Activated B cell treated with CpG ODN at 0.5 μM for 24 hours (primary cell): ENCODE results near the gene TMEM255B. TPM values are rescaled to one million over a fixed set of nuclear protein-coding genes. Genes with fewer than 3 reads are reported as not detected.

ENCODE experiments used
- ATAC-seq: fragments of 200-7000 bp; cut with Tn5 transposase; one replicate; pipeline ENCODE4 v1.10.0; 2021; ENCODE audit warnings: low read depth, mild to moderate bottlenecking, moderate library complexity
- CTCF ChIA-PET: fragments of 350-600 bp; sonication (Branson Sonifier 250); formaldehyde crosslinking; loops from one replicate; lab custom pipeline; 2021; ENCODE audit warnings: antibody characterized with exemption; lab: Charles Lee
- POLR2A ChIA-PET: fragments of 350-600 bp; sonication (Branson Sonifier 250); formaldehyde crosslinking; loops from one replicate; lab custom pipeline; 2021; ENCODE audit warnings: antibody characterized with exemption; lab: Charles Lee
- DNase-seq: peaks from one replicate; pipeline ENCODE4 v3.0.0; 2022
- H3K27ac Mint-ChIP-seq: one replicate; pipeline ENCODE4 v1.8.0; 2020; ENCODE audit warnings: mixed read lengths
- H3K27me3 Mint-ChIP-seq: one replicate; pipeline ENCODE4 v1.8.0; 2021; ENCODE audit warnings: mixed read lengths
- H3K36me3 Mint-ChIP-seq: one replicate; pipeline ENCODE4 v1.8.0; 2021; ENCODE audit warnings: low read depth, mixed read lengths
- H3K4me1 Mint-ChIP-seq: one replicate; pipeline ENCODE4 v1.8.0; 2021; ENCODE audit warnings: mixed read lengths
- H3K4me3 Mint-ChIP-seq: one replicate; pipeline ENCODE4 v1.8.0; 2020; ENCODE audit warnings: mild to moderate bottlenecking, mixed read lengths
- H3K9me3 Mint-ChIP-seq: one replicate; pipeline ENCODE4 v1.8.0; 2020; ENCODE audit warnings: mixed read lengths
- intact Hi-C: fragments of 100-400 bp; cut with micrococcal nuclease; formaldehyde crosslinking; loops from one replicate; pipeline ENCODE4 v1.15.1; 2024
- total RNA-seq: library from RNA; stranded (reverse); gene quantifications from 2 replicates; pipeline ENCODE4 v1.2.3, GENCODE V29; 2022
- TF ChIP-seq, protein P1 (sequence below): fragments of 200-600 bp; IDR thresholded peaks from one replicate; pipeline ENCODE4 v1.8.0; 2022; ENCODE audit warnings: antibody characterized with exemption, mild to moderate bottlenecking

TMEM255B gene
- total RNA-seq, 1 donor from 2014 or later: 6.2 TPM

DNA sequence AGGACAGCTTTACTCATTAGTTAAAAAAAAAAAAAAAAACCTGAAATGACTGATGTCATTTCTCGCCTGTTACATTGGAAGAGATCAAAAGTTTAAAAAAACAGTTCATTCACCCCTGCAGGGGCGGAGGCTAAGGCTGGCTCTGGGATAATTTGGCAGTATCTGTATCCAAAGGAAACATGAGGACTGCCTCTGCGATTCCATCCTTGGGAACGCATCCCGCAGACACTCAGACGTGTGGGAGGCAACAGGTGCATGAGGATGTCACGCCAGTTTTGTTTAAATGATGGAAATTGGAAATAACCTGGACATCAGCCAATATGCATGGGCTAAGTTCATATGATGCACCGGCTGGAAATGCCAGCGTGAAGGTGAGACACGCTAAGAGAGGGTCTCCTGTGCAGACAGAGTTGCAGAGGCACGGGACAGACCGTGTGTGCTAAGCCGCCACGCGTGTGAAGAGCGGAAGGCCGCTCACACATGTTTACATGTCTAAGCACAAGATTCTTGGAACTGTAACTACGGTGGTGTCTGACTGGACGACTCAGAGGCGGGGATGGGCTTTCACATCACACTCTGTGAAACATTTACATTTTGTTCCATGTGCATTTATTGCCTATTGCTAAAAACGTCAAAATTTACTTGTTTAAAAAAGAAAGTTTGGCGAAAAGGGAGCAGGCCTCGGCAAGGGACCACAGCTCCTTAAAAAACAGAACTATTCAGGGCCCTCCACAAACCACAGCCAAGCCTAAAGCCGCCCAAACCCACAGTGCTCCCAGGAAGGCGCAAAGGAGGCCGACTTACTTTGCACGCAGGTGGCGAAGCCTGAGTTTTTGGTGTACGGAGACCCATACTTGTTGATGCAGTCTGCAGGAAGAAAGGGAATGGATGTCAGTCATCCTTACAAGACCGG lies 87.0 kb downstream of the TMEM255B start:
- DNase-seq (no peak), ATAC-seq (no peak)
- H3K4me1 Mint-ChIP-seq: peaks cover 2% of the 10 kb centered on the region
- intact Hi-C loops: no loop called here
- POLR2A ChIA-PET: no interaction called here
- H3K27ac Mint-ChIP-seq: no peak overlapping the region
- H3K9me3 Mint-ChIP-seq: no peaks in the 10 kb centered on the region
- H3K27me3 Mint-ChIP-seq: peaks cover 8% of the 10 kb centered on the region
- CTCF ChIA-PET: no interaction called here
- TF ChIP-seq, protein P1, sequence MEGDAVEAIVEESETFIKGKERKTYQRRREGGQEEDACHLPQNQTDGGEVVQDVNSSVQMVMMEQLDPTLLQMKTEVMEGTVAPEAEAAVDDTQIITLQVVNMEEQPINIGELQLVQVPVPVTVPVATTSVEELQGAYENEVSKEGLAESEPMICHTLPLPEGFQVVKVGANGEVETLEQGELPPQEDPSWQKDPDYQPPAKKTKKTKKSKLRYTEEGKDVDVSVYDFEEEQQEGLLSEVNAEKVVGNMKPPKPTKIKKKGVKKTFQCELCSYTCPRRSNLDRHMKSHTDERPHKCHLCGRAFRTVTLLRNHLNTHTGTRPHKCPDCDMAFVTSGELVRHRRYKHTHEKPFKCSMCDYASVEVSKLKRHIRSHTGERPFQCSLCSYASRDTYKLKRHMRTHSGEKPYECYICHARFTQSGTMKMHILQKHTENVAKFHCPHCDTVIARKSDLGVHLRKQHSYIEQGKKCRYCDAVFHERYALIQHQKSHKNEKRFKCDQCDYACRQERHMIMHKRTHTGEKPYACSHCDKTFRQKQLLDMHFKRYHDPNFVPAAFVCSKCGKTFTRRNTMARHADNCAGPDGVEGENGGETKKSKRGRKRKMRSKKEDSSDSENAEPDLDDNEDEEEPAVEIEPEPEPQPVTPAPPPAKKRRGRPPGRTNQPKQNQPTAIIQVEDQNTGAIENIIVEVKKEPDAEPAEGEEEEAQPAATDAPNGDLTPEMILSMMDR: no peak
- no peaks in the 10 kb centered on the region for H3K36me3 Mint-ChIP-seq
- H3K4me3 Mint-ChIP-seq: no peak overlapping the region

DNA sequence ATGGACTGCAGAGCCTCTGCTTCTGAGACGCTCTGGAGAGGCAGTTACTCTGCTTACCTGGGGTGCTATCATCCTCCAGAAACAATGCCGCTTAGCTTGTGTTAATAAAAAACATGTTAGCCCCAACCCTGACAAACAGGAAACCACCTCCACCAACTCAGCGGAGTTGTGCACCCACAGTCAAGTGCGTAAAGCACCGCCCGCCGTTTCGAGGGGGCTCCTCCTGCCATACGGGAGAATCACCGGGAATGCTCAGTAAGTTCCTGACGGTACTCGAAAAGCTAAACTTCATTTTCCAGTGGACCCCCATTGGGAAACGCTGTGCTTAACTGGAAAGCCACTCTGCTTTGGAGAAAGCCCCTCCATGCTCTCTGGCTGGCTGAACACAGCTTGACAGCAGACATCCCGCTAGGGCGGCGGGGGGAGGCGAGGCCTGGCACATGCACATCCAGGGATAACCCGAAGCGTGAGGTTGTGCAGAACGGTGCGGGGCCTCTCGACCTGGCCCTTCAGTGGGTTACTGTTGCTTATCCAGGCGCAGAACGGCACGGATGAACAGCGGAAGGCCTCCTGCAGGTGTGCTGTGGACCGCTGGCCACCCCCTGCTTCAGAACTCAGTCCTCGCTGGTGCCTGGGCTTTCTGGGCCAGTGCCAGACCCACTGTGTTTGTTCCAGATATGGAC lies 87.8 kb downstream of the TMEM255B start:
- no peak overlapping the region for H3K27ac Mint-ChIP-seq
- peaks cover 2% of the 10 kb centered on the region for H3K4me1 Mint-ChIP-seq
- H3K27me3 Mint-ChIP-seq: peaks cover 8% of the 10 kb centered on the region
- DNase-seq (no peak), ATAC-seq (no peak)
- ChIA-PET CTCF (no interaction called here), POLR2A (no interaction called here)
- no peaks in the 10 kb centered on the region for H3K36me3 Mint-ChIP-seq
- intact Hi-C loops: no loop called here
- H3K4me3 Mint-ChIP-seq: no peak overlapping the region
- H3K9me3 Mint-ChIP-seq: no peaks in the 10 kb centered on the region
- TF ChIP-seq, protein P1: no peak

DNA sequence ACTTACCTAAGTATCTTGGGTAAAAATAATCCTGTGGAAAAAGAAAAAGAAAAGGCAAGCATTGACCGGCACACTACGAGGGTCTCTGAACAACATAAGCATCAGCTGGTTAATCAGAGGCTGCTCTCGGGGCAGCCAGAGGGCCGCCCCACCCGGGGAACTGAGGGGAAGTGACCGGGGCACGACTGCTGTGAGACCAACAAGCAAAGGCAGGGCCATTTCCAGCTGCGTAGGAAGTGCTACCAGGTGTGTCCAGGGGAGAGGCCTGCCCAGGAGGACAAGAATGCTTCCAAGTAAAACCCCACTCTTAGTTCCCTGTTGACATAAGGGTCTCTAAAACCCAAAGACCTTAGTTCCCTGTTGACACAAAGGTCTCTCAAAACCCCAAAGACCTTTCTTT lies 89.0 kb downstream of the TMEM255B start:
- Mint-ChIP-seq H3K27me3 (peaks cover 8% of the 10 kb centered on the region), H3K4me3 (no peak overlapping the region), H3K36me3 (no peaks in the 10 kb centered on the region), H3K9me3 (no peaks in the 10 kb centered on the region), H3K4me1 (no peaks in the 10 kb centered on the region), H3K27ac (no peak overlapping the region)
- intact Hi-C loops: no loop called here
- no peak for ATAC-seq
- CTCF ChIA-PET: no interaction called here
- TF ChIP-seq, protein P1: no peak
- POLR2A ChIA-PET: no interaction called here
- DNase-seq: no peak

DNA sequence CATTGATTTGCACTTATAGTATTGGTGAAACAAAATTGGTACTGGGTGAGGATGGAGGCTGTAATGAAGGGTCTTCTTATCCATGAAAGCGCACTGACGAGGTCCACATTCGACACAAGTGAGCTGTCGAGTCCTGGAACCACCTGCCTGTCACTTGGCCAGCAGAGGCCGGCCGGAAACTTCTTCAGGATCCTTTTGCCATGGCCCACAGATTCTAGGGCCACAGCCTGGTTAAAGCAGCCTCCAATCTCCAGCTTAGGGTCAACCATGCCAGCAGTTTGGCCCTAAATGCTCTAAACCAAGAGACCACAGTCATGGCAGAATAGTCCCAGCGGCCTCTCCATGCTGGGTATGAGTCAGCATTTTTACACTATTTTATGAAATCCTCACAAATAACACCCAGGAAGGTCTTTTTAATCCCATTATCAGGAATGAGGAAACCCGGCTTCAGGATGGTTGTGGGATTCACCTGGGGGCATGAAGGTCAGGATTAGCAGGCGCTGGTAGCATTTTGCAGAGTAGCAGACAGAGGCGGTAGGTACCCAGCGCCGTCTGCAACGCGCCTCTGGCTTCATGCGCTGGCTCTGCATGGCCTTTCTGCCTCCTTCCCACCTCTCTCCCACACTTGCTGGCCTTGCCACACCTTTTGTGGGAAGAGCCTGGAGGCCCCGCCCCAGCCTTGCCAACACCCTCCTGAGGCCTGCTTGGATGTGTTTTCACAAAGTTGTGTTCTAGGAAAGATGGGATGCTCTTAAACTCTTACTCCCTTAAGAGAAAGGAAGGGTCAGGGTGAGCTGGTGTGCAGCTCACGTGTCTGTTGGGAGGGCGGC lies 89.6 kb downstream of the TMEM255B start:
- intact Hi-C loops: no loop called here
- DNase-seq: no peak
- no peaks in the 10 kb centered on the region for H3K9me3 Mint-ChIP-seq

More for the DNA sequence above, 89.6 kb downstream of the TMEM255B start:
- Mint-ChIP-seq H3K27ac (no peak overlapping the region), H3K36me3 (no peaks in the 10 kb centered on the region), H3K27me3 (peaks cover 11% of the 10 kb centered on the region), H3K4me3 (no peak overlapping the region), H3K4me1 (no peaks in the 10 kb centered on the region)
- ChIA-PET POLR2A (no interaction called here), CTCF (no interaction called here)
- TF ChIP-seq, protein P1: no peak
- no peak for ATAC-seq
